HCT116 (cell line): ENCODE data around the gene INPP5J. TPM values are rescaled to one million over a fixed set of nuclear protein-coding genes. Genes with fewer than 3 reads are reported as not detected.

ENCODE experiments used
- ATAC-seq: fragments of 200-7000 bp; cut with Tn5 transposase; 2 replicates; pipeline ENCODE4 v1.9.1; 2020; ENCODE audit warnings: mild to moderate bottlenecking, moderate library complexity
- BruUV-seq: library from RNA; stranded (reverse); fragments of 400-500 nt; replicated peaks from 2 replicates; lab custom pipeline; 2021; lab: Mats Ljungman, UMichigan
- CTCF ChIA-PET: fragments of 300-600 bp; sonication (Branson Sonifier 250); formaldehyde crosslinking; loops from one replicate; lab custom pipeline; 2021; ENCODE audit warnings: antibody characterized with exemption; lab: Charles Lee
- POLR2A ChIA-PET: fragments of 300-600, 350-600 bp; sonication (Branson Sonifier 250); formaldehyde crosslinking; loops from one replicate; lab custom pipeline; 2021; ENCODE audit warnings: antibody characterized with exemption; lab: Charles Lee
- RAD21 ChIA-PET, 2 experiments: fragments of 300-600 bp; sonication (Branson Sonifier 250); formaldehyde crosslinking; loops; one replicate each; lab custom pipeline; 2023; ENCODE audit warnings: low total read pairs in 2 of 2; ENCODE audit not compliant: uncharacterized antibody in 2 of 2, unreplicated experiment in 2 of 2, low non-redundant PET in 1 of 2; lab: Charles Lee
- DNase-seq: peaks from one replicate; pipeline ENCODE4 v3.0.0-alpha.2; 2010; ENCODE audit warnings: low read depth, low spot score
- H2AFZ ChIP-seq: fragments of 200-600 bp; shearing (Covaris generic), sonication (generic); 2 replicates; pipeline ENCODE4 v1.6.1; 2017; ENCODE audit warnings: low read depth, mixed run types, mixed read lengths, antibody characterized with exemption, low read length; ENCODE audit not compliant: poor library complexity, severe bottlenecking
- H3K27ac ChIP-seq: 2 replicates; pipeline ENCODE4 v1.5.1; 2012; ENCODE audit warnings: low read depth, low read length
- H3K27me3 ChIP-seq: fragments of 200-600 bp; sonication (generic); 2 replicates; pipeline ENCODE4 v1.6.1; 2016; ENCODE audit warnings: mixed run types, low read length, mixed read lengths; ENCODE audit not compliant: insufficient read depth
- H3K36me3 ChIP-seq, 2 experiments: fragments of 200-500 bp in 1 of 2; fragments of 200-600 bp in 1 of 2; sonication (Bioruptor generic) in 1 of 2; sonication (generic) in 1 of 2; 2 replicates each; pipeline versions ENCODE4 v1.5.1 to v1.6.1; 2014 to 2016; ENCODE audit warnings: low read length in 2 of 2, inconsistent platforms in 1 of 2, mixed read lengths in 1 of 2, mixed run types in 1 of 2; ENCODE audit not compliant: insufficient read depth in 2 of 2, control insufficient read depth in 1 of 2
- H3K4me1 ChIP-seq, 2 experiments: fragments of 200-600 bp in 1 of 2; sonication (generic) in 1 of 2; 2 replicates each; pipeline versions ENCODE4 v1.5.1 to v1.6.1; 2012 to 2017; ENCODE audit warnings: low read length in 2 of 2, inconsistent platforms in 1 of 2, mild to moderate bottlenecking in 1 of 2, mixed read lengths in 1 of 2, mixed run types in 1 of 2, moderate library complexity in 1 of 2; ENCODE audit not compliant: insufficient read depth in 2 of 2, control insufficient read depth in 1 of 2
- H3K4me2 ChIP-seq: fragments of 200-600 bp; sonication (generic); 2 replicates; pipeline ENCODE4 v1.6.1; 2017; ENCODE audit warnings: mixed run types, low read length, mixed read lengths
- H3K4me3 ChIP-seq, 2 experiments: fragments of 200-600 bp in 1 of 2; sonication (generic) in 1 of 2; replicated peaks in 1 of 2; 2 replicates each; pipeline ENCODE4 v1.5.1; 2011 to 2016; ENCODE audit warnings: low read length in 2 of 2, control low read depth in 1 of 2, low read depth in 1 of 2, mild to moderate bottlenecking in 1 of 2, mixed read lengths in 1 of 2, mixed run types in 1 of 2
- H3K79me2 ChIP-seq: fragments of 200-600 bp; sonication (generic); 2 replicates; pipeline ENCODE4 v1.6.1; 2017; ENCODE audit warnings: mild to moderate bottlenecking, mixed run types, low read length, moderate library complexity, mixed read lengths; ENCODE audit not compliant: insufficient read depth
- H3K9ac ChIP-seq: fragments of 200-600 bp; sonication (generic); 2 replicates; pipeline ENCODE4 v1.6.1; 2016; ENCODE audit warnings: low read length, mixed read lengths
- H3K9me2 ChIP-seq: fragments of 200-600 bp; sonication (generic), shearing (Covaris generic); 2 replicates; pipeline ENCODE4 v1.6.1; 2017; ENCODE audit warnings: mixed run types, mild to moderate bottlenecking, moderate library complexity; ENCODE audit not compliant: insufficient read depth
- H3K9me3 ChIP-seq, 2 experiments: fragments of 200-500 bp in 1 of 2; fragments of 200-600 bp in 1 of 2; sonication (Bioruptor generic) in 1 of 2; sonication (generic) in 1 of 2; 2 replicates each; pipeline ENCODE4 v1.6.1; 2014 to 2017; ENCODE audit warnings: low read length in 2 of 2, mixed read lengths in 2 of 2, inconsistent platforms in 1 of 2, low read depth in 1 of 2, mild to moderate bottlenecking in 1 of 2, mixed run types in 1 of 2, moderate library complexity in 1 of 2; ENCODE audit not compliant: control insufficient read depth in 1 of 2, insufficient read depth in 1 of 2
- H4K20me1 ChIP-seq: fragments of 200-600 bp; sonication (generic), shearing (Covaris generic); 2 replicates; pipeline ENCODE4 v1.6.1; 2017; ENCODE audit warnings: mixed run types, mild to moderate bottlenecking, moderate library complexity; ENCODE audit not compliant: insufficient read depth
- JUND ChIP-seq: IDR thresholded peaks from 2 replicates; pipeline ENCODE4 v1.6.1; 2012
- POLR2AphosphoS5 ChIP-seq: IDR thresholded peaks from 2 replicates; pipeline ENCODE4 v1.6.1; 2011; ENCODE audit warnings: mild to moderate bottlenecking, low read depth, low read length, moderate library complexity
- YY1 ChIP-seq: IDR thresholded peaks from 2 replicates; pipeline ENCODE4 v1.6.1; 2011; ENCODE audit warnings: low read length, low read depth, moderate library complexity, mild to moderate bottlenecking; ENCODE audit not compliant: insufficient replicate concordance; ENCODE audit errors: extremely low read depth
- intact Hi-C: fragments of 100-400 bp; cut with micrococcal nuclease; formaldehyde crosslinking; loops from 2 replicates; pipeline ENCODE4 v1.10.0; 2022
- total RNA-seq: library from RNA; stranded (reverse); gene quantifications from one replicate; pipeline ENCODE4 v1.2.1, GENCODE V29; 2021; ENCODE audit not compliant: unreplicated experiment
- TF ChIP-seq, protein P1 (sequence below): IDR thresholded peaks from 2 replicates; pipeline ENCODE4 v1.6.1; 2012
- TF ChIP-seq, protein P2 (sequence below), 3 experiments: fragments of 200-600 bp in 1 of 3; sonication (generic) in 1 of 3; IDR thresholded peaks in 2 of 3; conservative IDR thresholded peaks in 1 of 3; 2 replicates each; pipeline ENCODE4 v1.5.1; 2012 to 2017; ENCODE audit warnings: low read depth in 2 of 3, low read length in 2 of 3, antibody characterized with exemption in 1 of 3, borderline replicate concordance in 1 of 3, control low read depth in 1 of 3, mild to moderate bottlenecking in 1 of 3, mixed read lengths in 1 of 3, mixed run types in 1 of 3, moderate library complexity in 1 of 3; ENCODE audit not compliant: insufficient read depth in 1 of 3

INPP5J gene
- total RNA-seq, 1 experiment from 2014 or later = 8.9 TPM

DNA sequence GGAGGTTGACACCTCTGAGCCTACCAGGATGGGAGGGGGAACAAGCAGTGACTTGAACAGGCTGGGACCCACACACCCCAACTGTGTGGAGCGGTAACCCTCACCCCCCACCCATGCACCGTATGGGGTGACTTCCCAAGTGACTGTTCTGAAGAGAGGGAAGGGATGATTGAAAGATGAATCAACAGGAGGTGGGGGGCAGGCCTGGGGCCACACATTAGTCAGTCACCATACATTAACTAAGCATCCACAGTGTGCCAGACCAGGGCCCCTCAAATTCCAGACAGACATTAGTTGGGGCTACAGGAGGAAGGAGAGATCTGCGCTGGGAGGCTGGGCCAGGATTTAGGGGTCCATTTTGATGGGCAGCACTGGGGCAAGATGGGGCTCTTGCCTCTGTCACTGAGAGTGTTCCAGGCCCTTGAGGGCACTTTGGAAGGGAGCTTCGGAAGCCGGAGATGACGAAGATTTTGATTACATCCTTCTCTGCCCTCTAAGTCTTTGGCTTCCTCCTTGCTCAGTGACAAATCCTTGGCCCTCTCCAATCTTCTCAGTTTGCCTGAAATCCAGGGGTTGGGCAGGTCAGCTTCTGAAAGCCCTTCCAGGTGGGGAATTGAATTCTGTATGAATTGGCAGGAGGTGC lies 40.7 kb upstream of the INPP5J start:
- ChIA-PET POLR2A (interaction anchor here (0.6 to 7.6 kb wide), 6 partner anchors 14 to 566 kb away, joined by 3 to 86 read pairs (median 6); partner anchors contain the start of genes SELENOM and TUG1), CTCF (interaction anchor here (1.1 to 5.1 kb wide), 9 partner anchors 15 to 319 kb away, joined by 3 to 25 read pairs (median 17); partner anchors contain the start of genes MORC2, SELENOM and TUG1), RAD21 (interaction anchor here in 1 of 2 experiments (0.6 to 1.8 kb wide), 4 partner anchors 70 to 318 kb away, joined by 3 to 7 read pairs (median 3); partner anchors contain the start of gene MORC2)
- Histone ChIP-seq H3K9ac (peak overlapping the region; percentile 89), H3K27me3 (no peaks in the 10 kb centered on the region), H3K9me3 (no peaks in the 10 kb centered on the region), H3K79me2 (peaks cover 56% of the 10 kb centered on the region), H3K4me1 (peaks cover 30 to 74% of the 10 kb centered on the region in 2 experiments), H3K9me2 (no peaks in the 10 kb centered on the region), H2AFZ (no peak overlapping the region), H3K27ac (peak overlapping the region; percentile 94), H3K36me3 (no peaks in the 10 kb centered on the region), H3K4me2 (peak overlapping the region; percentile 85), H4K20me1 (no peaks in the 10 kb centered on the region), H3K4me3 (peak overlapping the region; percentile 78 to 93)
- TF ChIP-seq, protein P1, sequence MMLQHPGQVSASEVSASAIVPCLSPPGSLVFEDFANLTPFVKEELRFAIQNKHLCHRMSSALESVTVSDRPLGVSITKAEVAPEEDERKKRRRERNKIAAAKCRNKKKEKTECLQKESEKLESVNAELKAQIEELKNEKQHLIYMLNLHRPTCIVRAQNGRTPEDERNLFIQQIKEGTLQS = no peak
- BruUV-seq = no TSS peak
- DNase-seq (no peak), ATAC-seq (no peak)
- intact Hi-C loops = loop anchor here (5.0 to 10.0 kb wide), 2 partner anchors 115 to 657 kb away; partner anchors contain the start of genes MORC2, MTFP1 and TUG1

DNA sequence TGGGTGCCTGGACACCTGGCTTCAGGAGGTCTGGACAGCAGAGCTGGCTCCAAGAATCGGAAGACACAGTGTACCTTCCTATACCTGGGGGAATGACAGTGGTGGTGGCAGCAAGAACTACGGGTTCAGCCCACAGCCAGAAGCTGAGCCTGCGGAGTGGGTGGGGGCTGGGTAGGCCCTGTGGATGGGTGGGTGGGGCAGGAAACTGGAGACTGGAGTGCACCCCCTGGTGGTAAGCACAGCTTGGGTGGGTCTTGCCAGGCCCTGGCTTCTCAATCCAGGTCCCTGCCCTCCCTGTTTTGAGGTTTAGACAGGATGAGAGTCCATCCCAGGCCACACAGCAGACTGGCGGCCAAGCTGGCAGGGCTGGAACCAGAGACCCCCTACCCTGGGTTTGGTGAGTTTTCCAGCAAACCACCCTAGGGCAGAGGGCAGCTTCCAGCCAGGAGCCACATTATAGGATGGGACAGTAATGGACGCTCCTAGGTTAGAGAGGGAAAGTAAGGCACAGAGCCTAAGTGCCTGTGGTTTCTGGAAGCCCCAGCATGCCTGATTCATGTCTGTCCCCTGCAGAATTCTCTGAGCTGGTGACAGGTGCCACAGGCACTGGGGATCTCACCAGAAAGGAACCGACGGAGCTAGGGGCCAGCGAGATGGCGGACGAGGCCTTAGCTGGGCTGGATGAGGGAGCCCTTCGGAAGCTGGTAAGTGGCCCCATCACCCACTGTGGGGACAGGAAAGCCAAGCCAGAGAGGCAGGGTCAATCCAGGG lies 40.0 kb upstream of the INPP5J start:
- no peaks in the 10 kb centered on the region for H3K9me3 ChIP-seq
- ATAC-seq (peak; percentile 30), DNase-seq (peak; percentile 69)
- no peaks in the 10 kb centered on the region for H4K20me1 ChIP-seq
- no TSS peak for BruUV-seq
- 0 out of 2 replicates have a peak, but pooled peaks have one; percentile 19 for TF ChIP-seq POLR2AphosphoS5
- TF ChIP-seq JUND = no peak
- peak; percentile 11 for TF ChIP-seq YY1
- TF ChIP-seq, protein P2, sequence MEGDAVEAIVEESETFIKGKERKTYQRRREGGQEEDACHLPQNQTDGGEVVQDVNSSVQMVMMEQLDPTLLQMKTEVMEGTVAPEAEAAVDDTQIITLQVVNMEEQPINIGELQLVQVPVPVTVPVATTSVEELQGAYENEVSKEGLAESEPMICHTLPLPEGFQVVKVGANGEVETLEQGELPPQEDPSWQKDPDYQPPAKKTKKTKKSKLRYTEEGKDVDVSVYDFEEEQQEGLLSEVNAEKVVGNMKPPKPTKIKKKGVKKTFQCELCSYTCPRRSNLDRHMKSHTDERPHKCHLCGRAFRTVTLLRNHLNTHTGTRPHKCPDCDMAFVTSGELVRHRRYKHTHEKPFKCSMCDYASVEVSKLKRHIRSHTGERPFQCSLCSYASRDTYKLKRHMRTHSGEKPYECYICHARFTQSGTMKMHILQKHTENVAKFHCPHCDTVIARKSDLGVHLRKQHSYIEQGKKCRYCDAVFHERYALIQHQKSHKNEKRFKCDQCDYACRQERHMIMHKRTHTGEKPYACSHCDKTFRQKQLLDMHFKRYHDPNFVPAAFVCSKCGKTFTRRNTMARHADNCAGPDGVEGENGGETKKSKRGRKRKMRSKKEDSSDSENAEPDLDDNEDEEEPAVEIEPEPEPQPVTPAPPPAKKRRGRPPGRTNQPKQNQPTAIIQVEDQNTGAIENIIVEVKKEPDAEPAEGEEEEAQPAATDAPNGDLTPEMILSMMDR (IDR thresholded peaks at IDR 0.05 in 2 of 3, conservative IDR thresholded peaks at IDR 0.05 in 1 of 3; ENCODE audit: borderline replicate concordance in 1 of 3, insufficient read depth in 1 of 3, low read depth in 2 of 3, low read length in 2 of 3) = peak in 2 of 3 experiments; percentile 72 to 79; a peak in 4 of 6 replicates
- ChIA-PET RAD21 (interaction anchor here in 1 of 2 experiments (0.6 to 1.8 kb wide), 4 partner anchors 70 to 319 kb away, joined by 3 to 7 read pairs (median 3); partner anchors contain the start of gene MORC2), CTCF (interaction anchor here (0.9 to 5.1 kb wide), 11 partner anchors 16 to 319 kb away, joined by 3 to 25 read pairs (median 15); partner anchors contain the start of genes MORC2, SELENOM and TUG1), POLR2A (interaction anchor here (0.6 to 7.6 kb wide), 6 partner anchors 13 to 567 kb away, joined by 3 to 86 read pairs (median 6); partner anchors contain the start of genes SELENOM and TUG1)
- no peaks in the 10 kb centered on the region for H3K27me3 ChIP-seq
- no peaks in the 10 kb centered on the region for H3K9me2 ChIP-seq
- H3K4me1 ChIP-seq = peaks cover 30 to 75% of the 10 kb centered on the region in 2 experiments
- H3K9ac ChIP-seq = peak overlapping the region; percentile 92
- peak overlapping the region; percentile 78 to 93 for H3K4me3 ChIP-seq
- H3K36me3 ChIP-seq = peaks cover 2 to 6% of the 10 kb centered on the region in 2 experiments; a peak in 2 of 4 replicates
- H3K79me2 ChIP-seq = peaks cover 59% of the 10 kb centered on the region
- H2AFZ ChIP-seq = no peak overlapping the region
- peak overlapping the region; percentile 85 for H3K4me2 ChIP-seq
- peak overlapping the region; percentile 94 for H3K27ac ChIP-seq
- intact Hi-C loops = loop anchor here (5.0 to 10.0 kb wide), 2 partner anchors 115 to 658 kb away; partner anchors contain the start of genes MORC2, MTFP1 and TUG1
